Osteocyte (in vitro differentiated cells): ENCODE results near the gene VEPH1. TPM values are rescaled to one million over a fixed set of nuclear protein-coding genes. Genes with fewer than 3 reads are reported as not detected.

Source experiments
- DNase-seq: peaks from one replicate; pipeline ENCODE4 v3.0.0; 2021; ENCODE audit warnings: mixed read lengths; ENCODE audit not compliant: unreplicated experiment; ENCODE audit errors: extremely low spot score
- H3K27ac Mint-ChIP-seq: one replicate; pipeline ENCODE4 v1.8.0; 2021; ENCODE audit warnings: mild to moderate bottlenecking, mixed read lengths; ENCODE audit not compliant: unreplicated experiment
- H3K27me3 Mint-ChIP-seq: one replicate; pipeline ENCODE4 v1.8.0; 2021; ENCODE audit warnings: mixed read lengths; ENCODE audit not compliant: unreplicated experiment
- H3K36me3 Mint-ChIP-seq: one replicate; pipeline ENCODE4 v1.8.0; 2021; ENCODE audit warnings: mixed read lengths; ENCODE audit not compliant: unreplicated experiment
- H3K4me1 Mint-ChIP-seq: one replicate; pipeline ENCODE4 v1.8.0; 2021; ENCODE audit warnings: mixed read lengths; ENCODE audit not compliant: unreplicated experiment
- H3K4me3 Mint-ChIP-seq: one replicate; pipeline ENCODE4 v1.8.0; 2021; ENCODE audit warnings: mild to moderate bottlenecking, moderate library complexity, mixed read lengths; ENCODE audit not compliant: unreplicated experiment
- H3K9me3 Mint-ChIP-seq: one replicate; pipeline ENCODE4 v1.8.0; 2021; ENCODE audit warnings: mixed read lengths; ENCODE audit not compliant: unreplicated experiment
- CTCF ChIP-seq: fragments of 200-600 bp; sonication (generic); IDR thresholded peaks from 2 replicates; pipeline ENCODE4 v1.5.0; 2021; ENCODE audit warnings: antibody characterized with exemption, mild to moderate bottlenecking, moderate library complexity
- total RNA-seq: library from RNA; stranded (reverse); gene quantifications from 2 replicates; pipeline ENCODE4 v1.2.1, GENCODE V29; 2021

The VEPH1 gene
- total RNA-seq, 1 donor from 2014 or later = 0.46 TPM

- TF ChIP-seq CTCF = no peak
- no peak overlapping the region for H3K4me3 Mint-ChIP-seq
- DNase-seq = no peak
- no peaks in the 10 kb centered on the region for H3K36me3 Mint-ChIP-seq
- H3K4me1 Mint-ChIP-seq = peaks cover 5% of the 10 kb centered on the region
- H3K27ac Mint-ChIP-seq = no peak overlapping the region
- H3K27me3 Mint-ChIP-seq = no peaks in the 10 kb centered on the region
- no peaks in the 10 kb centered on the region for H3K9me3 Mint-ChIP-seq
Observed at GRCh38 chr3:157412323-157412855, 90.8 kb downstream of the VEPH1 start.

- Mint-ChIP-seq H3K36me3 (no peaks in the 10 kb centered on the region), H3K4me1 (no peaks in the 10 kb centered on the region), H3K27ac (no peak overlapping the region), H3K27me3 (no peaks in the 10 kb centered on the region), H3K9me3 (no peaks in the 10 kb centered on the region), H3K4me3 (no peak overlapping the region)
- TF ChIP-seq CTCF = no peak
- no peak for DNase-seq
Observed at GRCh38 chr3:157410945-157411344, 92.3 kb downstream of the VEPH1 start.

GRCh38 chr3:157409516-157409915, 93.7 kb downstream of the VEPH1 start:
- Mint-ChIP-seq H3K27me3 (no peaks in the 10 kb centered on the region), H3K27ac (no peak overlapping the region), H3K36me3 (no peaks in the 10 kb centered on the region), H3K4me1 (peaks cover 5% of the 10 kb centered on the region), H3K4me3 (no peak overlapping the region), H3K9me3 (no peaks in the 10 kb centered on the region)
- TF ChIP-seq CTCF = no peak
- no peak for DNase-seq

- no peaks in the 10 kb centered on the region for H3K27me3 Mint-ChIP-seq
- no peaks in the 10 kb centered on the region for H3K9me3 Mint-ChIP-seq
- no peak overlapping the region for H3K27ac Mint-ChIP-seq
- no peak for DNase-seq
- H3K36me3 Mint-ChIP-seq = no peaks in the 10 kb centered on the region
- H3K4me1 Mint-ChIP-seq = peaks cover 5% of the 10 kb centered on the region
- H3K4me3 Mint-ChIP-seq = no peak overlapping the region
- no peak for TF ChIP-seq CTCF
Observed at GRCh38 chr3:157408499-157409149, 94.6 kb downstream of the VEPH1 start.

- no peaks in the 10 kb centered on the region for H3K36me3 Mint-ChIP-seq
- H3K4me3 Mint-ChIP-seq = no peak overlapping the region
- DNase-seq = no peak
- no peak for TF ChIP-seq CTCF
- H3K9me3 Mint-ChIP-seq = no peaks in the 10 kb centered on the region
- no peak overlapping the region for H3K27ac Mint-ChIP-seq
- no peaks in the 10 kb centered on the region for H3K27me3 Mint-ChIP-seq
- peaks cover 5% of the 10 kb centered on the region for H3K4me1 Mint-ChIP-seq
Observed at GRCh38 chr3:157407769-157408168, 95.4 kb downstream of the VEPH1 start.
